Activated CD8-positive, alpha-beta memory T cell treated with anti-CD3 and anti-CD28 coated beads, Interleukin-2, amount 50 U/mL, for 24 hours (primary cell): ENCODE measurements around the gene HOXB7.

Experiments
- DNase-seq: peaks from one replicate; pipeline ENCODE4 v3.0.0-alpha.2; 2020; ENCODE audit errors: extremely low read depth

Gene HOXB7

DNA sequence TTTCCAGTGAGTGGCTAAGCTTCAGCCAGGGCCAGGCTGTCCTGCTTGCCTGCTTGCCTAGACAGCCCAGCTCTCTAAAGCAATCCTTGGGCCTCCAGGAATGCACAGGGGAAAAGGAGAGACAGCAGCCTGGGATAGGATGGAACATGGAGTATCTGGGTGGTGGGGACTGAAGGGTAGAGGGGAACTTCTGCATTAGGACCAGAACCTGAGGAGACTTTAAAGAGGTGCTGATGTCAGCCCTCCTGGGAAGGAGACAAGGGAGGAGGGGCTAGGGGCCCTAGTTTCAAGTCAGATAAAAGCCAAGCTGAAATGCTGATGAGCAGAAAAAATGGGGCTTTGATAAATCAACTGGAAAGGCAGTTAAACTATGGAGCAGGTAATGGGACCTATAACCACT lies 1.8 kb downstream of the HOXB7 start:
- no peak for DNase-seq

GRCh38 chr17:48608494-48608834 lies 2.4 kb downstream of the HOXB7 start:
- no peak for DNase-seq

DNA sequence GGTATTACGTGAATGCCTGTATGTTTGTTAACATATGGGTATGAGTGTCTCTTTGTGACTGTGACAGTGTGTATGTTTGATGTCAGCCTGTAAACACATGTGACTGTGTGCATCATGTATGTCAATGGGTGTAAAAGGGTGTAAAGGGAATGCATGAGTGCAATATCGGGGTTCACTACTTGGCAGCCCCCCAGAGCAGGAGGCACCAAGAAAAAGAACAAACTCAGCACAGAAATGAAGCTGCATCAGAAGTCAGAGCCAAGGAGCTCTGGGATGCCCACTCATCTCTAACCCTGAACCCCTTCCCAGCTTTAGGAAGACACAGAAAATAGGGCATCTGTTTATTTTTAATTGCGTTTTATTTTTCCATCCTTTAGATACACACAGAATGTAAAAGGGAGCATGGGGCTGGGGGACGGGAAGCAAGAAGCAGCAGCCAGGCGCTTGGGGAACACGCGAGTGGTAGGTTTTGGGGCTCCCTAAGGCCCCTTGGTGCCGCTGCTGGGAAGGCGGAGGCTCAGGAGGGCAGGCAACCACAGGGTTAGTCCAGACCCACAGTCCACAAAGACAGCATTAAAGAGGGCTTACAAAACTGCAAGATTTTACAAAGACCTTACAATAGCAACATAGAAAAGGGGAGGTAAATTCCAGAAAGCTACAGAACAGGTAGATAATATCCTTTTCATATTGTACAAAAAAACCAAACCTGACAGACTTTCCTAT lies 3.8 kb downstream of the HOXB7 start:
- no peak for DNase-seq

DNA sequence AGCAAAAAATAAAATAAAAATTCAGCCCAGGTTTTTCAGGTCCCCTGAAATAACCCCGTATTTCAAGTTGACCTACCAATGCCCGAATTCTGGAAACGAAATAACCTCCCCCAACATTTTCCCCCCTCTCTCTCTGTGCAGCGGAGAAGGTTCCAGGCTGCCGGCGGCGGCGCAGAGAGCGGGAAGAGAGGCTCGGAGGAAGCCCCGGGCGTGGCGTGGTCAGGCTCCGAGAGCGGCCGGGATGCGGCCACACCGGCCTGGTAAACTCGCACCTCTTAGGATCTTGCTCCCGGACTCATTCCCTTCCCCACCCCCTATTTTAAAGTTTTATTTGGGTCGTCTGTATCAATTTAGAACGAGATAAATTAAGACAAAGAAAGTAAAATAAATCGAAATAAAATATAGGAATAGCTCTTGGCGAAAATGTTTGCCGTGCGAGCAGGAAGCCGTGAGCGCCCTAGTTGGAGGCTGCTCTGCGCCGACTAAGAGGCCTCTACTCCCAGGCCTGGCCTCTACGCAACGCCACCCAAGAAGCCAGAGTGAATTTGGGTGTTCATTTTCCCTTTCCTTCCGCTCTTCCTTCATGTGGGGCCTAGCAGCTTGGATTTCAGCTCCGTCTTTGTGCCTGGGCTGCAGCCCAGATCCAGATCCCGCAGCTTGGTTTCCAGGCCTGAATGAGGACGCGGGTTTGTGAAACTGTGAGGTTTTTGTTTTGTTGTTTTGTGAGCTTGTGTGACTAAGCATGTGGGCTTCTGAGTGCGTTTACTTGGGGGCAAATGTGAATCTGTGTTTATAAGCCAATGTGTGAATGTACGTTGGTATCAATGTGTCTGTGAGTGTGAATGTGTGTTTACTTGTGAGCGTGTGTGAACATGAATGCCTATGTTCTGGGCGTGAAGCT lies 4.6 kb downstream of the HOXB7 start:
- no peak for DNase-seq

DNA sequence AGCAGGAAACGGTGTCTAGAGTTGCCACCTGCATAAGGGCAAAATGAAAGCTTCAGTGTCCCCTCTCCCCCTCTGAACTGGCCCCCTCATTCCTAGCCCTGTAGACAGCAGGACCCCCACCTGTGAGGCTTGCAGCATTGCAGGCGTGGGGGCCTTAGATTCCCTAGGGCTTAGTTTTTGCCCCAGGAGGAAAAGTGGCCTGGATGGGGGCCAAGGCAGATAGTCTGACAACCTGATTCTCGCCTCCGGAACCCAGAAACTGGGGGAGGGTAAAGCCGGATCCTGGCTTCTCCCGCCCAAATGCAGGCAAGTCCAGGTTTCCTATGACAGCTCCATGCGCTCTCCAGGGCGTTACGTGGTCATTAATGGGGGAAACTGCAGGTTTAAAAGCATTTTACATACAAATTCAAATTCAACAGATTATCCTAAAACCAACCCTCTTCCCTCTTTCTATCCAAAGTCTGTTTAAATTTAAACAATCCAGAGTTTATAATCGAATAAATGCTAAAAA lies 5.4 kb downstream of the HOXB7 start:
- no peak for DNase-seq

DNA sequence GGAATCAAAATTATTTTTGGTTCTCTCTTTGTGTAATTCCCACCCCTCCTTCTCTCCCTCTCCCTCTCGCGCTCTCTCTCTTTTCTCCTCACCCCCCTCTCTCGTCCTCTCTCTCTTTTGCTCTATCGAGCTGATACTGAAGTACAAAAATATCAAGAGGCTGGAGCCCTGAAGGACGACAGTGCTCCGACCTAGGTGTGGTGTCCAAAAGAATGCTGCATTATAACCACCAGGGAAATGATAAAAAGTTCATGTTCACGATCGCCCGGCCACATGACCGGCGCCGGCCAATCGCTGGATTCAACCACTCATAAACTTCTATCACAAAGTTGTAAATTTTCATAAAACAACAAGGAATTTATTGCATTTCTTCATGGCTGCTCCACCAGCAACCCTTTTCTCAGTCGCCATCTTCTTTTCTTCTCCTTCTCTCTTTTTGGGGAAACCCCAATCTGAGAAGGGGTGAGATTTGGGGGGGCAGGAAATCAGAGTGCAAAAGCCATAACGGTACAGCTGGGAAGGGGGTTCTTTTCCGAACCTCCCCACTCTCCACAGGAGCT lies 6.0 kb downstream of the HOXB7 start, which contains the start of gene HOXB6:
Gene HOXB6, minus strand, starts transcription at position 217 of the 560 bp plus-strand sequence. CDS start 6,836 bp downstream, outside the sequence.
- no peak for DNase-seq

DNA sequence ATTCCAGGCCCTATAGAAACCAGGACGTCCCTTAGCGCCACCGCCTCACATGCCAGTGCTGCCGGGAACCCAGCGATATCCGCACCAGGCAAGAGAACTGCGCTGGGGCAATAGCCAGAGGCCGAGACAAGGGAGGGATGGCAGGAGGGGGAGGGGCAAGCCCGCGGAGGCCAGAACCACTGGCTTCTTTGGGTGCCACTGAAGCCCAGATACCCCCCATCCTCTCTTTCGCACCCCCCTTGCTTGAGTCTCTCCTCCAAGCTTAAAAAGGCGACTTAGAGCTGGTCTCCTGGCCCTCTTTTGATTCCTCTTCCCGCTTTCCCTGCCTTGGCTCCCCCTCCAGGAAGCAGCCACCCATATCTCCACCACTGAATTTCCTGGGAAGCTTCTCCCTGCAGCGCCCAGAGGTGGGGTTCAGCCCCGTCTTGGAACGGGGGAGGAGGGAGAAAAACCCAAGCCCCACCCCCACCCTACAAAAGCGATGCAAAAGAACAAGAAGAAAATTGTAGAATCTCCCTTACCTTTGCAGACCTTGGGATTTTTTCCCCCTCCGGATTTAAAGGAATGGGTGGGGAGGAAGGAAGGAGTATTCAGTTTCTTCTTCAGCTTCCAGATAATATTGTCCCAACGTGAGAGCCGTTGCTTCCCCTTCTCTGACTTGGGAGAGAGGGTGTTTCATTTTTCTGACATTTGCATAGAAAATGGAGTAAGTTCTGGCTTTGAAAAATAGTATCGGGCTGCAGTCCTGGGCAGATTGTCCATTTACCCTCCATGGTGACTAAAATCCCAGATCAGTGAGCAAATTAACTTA lies 6.7 kb downstream of the HOXB7 start:
- DNase-seq, result no peak

- no peak for DNase-seq
These were observed 9.0 kb downstream of the HOXB7 start for GRCh38 chr17:48601539-48602425.

GRCh38 chr17:48601207-48601538 lies 9.6 kb downstream of the HOXB7 start:
- no peak for DNase-seq

GRCh38 chr17:48600244-48601098 lies 10.3 kb downstream of the HOXB7 start:
- DNase-seq, result no peak

DNA sequence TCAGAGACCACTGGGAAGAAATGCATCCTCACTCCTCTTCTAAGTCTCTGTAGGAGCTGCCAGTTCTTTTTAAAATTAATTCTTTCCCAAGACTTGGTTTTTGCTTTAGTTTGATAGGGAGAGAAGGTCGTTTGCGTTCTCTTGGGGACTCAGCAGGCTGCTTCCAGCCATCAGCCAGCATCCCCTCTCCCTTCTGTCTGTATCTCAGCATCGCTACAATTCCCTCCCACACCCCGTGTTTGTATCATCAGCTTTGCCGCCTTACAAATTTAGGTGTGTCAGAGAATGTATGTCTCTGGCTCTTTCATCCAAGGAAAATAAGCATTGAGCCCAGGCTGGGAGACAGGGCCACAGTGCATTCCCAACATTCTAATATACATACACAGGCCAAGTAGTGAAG lies 11.5 kb downstream of the HOXB7 start:
- no peak for DNase-seq

DNA sequence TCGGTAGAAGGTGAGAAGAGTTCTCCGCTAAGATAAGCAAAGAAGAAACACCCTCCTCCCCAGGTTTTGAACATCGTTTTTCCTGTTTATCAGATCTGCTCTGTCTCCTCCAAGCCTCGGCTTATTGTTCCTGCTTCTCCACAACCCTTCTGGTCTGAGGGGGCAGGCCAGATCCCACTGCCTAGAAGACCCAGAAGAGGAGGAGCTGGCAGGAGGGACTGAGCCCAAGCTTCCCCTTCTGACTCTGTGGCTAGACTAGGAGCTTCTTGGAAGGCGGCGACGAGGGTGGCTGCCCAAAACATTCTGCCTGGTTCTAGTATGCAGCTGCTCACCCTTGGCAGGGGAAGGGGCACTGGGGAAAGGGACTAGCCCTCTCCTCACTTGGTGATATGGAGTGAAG lies 12.1 kb downstream of the HOXB7 start:
- no peak for DNase-seq

GRCh38 chr17:48597778-48598631 lies 12.8 kb downstream of the HOXB7 start:
- DNase-seq, result no peak

DNA sequence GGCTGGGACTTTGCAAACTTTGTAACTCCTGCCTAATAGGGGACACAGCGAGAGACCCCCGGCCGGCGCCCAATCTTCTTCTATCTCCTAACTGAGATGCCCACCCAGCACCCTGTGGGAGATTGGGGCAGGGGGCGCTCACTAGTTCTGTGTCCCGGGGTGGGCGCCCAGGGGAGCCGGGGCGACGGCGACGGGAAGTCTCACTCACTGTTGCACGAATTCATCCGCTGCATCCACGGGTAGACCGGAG lies 13.4 kb downstream of the HOXB7 start:
- no peak for DNase-seq

- DNase-seq, result no peak
These were observed 13.9 kb downstream of the HOXB7 start for GRCh38 chr17:48596735-48597527.

- no peak for DNase-seq
These were observed 14.7 kb downstream of the HOXB7 start for GRCh38 chr17:48596000-48596734.

GRCh38 chr17:48595278-48595999 lies 15.4 kb downstream of the HOXB7 start:
- no peak for DNase-seq
